GM21447 (cell line): ENCODE results near the gene CDK17.
"Not testable (repeated sequence)": the region's sequence is repeated elsewhere in the genome, so short reads cannot be mapped to it uniquely, and the experiment has no call there.

Experiments used
- ATAC-seq: cut with Tn5 transposase; IDR thresholded peaks from one replicate; pipeline ENCODE4 v1.9.1; 2021; ENCODE audit not compliant: unreplicated experiment

CDK17 gene

GRCh38 chr12:96419576-96420276 lies 19.5 kb upstream of the CDK17 start:
- ATAC-seq = peak; percentile 49

- ATAC-seq = peak; percentile 62
Measured at GRCh38 chr12:96417688-96418087, 17.4 kb upstream of the CDK17 start.

GRCh38 chr12:96416033-96416799 lies 16.0 kb upstream of the CDK17 start:
- ATAC-seq = no peak

GRCh38 chr12:96414637-96415036 lies 14.4 kb upstream of the CDK17 start:
- no peak for ATAC-seq

GRCh38 chr12:96412431-96412830 lies 12.2 kb upstream of the CDK17 start:
- no peak for ATAC-seq

GRCh38 chr12:96409731-96410130 lies 9.5 kb upstream of the CDK17 start:
- ATAC-seq = no peak

- no peak for ATAC-seq
Measured at GRCh38 chr12:96408993-96409392, 8.8 kb upstream of the CDK17 start.

- peak; percentile 93 for ATAC-seq
Measured at GRCh38 chr12:96407429-96408097, 7.3 kb upstream of the CDK17 start.

- no peak for ATAC-seq
Measured at GRCh38 chr12:96404696-96405095, 4.5 kb upstream of the CDK17 start.

GRCh38 chr12:96403870-96404269 lies 3.6 kb upstream of the CDK17 start:
- ATAC-seq = no peak

GRCh38 chr12:96402522-96402921 lies 2.3 kb upstream of the CDK17 start:
- not testable (repeated sequence) for ATAC-seq

GRCh38 chr12:96402061-96402460 lies 1.8 kb upstream of the CDK17 start:
- ATAC-seq = no peak

- peak; percentile 33 for ATAC-seq
Measured at GRCh38 chr12:96401076-96401871, 1.0 kb upstream of the CDK17 start.

- peak; percentile 7 for ATAC-seq
Measured at GRCh38 chr12:96400631-96401075, 414 bp upstream of the CDK17 start.

GRCh38 chr12:96399120-96399918 lies 920 bp downstream of the CDK17 start:
- peak; percentile 33 for ATAC-seq

- ATAC-seq = peak; percentile 2
Measured at GRCh38 chr12:96398424-96399119, 1.7 kb downstream of the CDK17 start.

GRCh38 chr12:96397756-96398423 lies 2.3 kb downstream of the CDK17 start:
- ATAC-seq = no peak

- ATAC-seq = no peak
Measured at GRCh38 chr12:96396914-96397313, 3.3 kb downstream of the CDK17 start.

GRCh38 chr12:96396209-96396608 lies 4.0 kb downstream of the CDK17 start:
- no peak for ATAC-seq
